Measurements from ENCODE around the gene SNX9.
"Not testable (repeated sequence)": the region's sequence is repeated elsewhere in the genome, so short reads cannot be mapped to it uniquely, and the experiment has no call there.

SNX9 gene

DNA sequence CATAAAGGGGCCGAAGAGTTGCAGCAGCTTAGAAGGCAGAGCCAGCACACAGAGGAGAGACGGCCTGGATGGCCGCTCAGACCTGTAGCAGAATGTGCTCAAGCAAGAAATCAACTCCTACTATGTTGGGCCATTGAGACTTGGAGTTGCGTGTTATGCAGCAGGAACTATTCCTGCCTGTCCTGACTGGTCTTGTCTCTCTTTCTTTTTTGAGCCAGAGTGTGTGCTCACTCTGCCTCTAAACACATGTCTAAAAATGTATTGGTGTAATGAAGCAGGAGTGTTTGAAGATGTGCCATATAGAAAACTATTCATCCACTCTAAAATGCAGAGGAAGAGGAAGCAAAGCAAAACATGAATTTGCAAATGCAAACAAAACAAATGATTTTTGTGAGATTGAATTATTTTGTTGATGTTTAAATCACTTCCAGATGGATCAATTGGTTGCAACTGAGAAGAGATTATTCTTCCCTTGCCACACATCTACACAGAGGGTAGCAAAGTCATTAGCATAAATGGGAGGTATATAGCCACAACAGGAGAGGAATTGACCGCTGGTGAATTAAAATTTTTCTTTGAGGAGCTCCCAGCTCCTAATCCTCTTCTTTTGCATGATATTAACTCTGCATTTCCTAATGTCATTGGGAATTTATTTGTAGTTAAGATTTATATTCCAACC, 138.2 kb downstream of the SNX9 start:
- DNase-seq = no peak

DNA sequence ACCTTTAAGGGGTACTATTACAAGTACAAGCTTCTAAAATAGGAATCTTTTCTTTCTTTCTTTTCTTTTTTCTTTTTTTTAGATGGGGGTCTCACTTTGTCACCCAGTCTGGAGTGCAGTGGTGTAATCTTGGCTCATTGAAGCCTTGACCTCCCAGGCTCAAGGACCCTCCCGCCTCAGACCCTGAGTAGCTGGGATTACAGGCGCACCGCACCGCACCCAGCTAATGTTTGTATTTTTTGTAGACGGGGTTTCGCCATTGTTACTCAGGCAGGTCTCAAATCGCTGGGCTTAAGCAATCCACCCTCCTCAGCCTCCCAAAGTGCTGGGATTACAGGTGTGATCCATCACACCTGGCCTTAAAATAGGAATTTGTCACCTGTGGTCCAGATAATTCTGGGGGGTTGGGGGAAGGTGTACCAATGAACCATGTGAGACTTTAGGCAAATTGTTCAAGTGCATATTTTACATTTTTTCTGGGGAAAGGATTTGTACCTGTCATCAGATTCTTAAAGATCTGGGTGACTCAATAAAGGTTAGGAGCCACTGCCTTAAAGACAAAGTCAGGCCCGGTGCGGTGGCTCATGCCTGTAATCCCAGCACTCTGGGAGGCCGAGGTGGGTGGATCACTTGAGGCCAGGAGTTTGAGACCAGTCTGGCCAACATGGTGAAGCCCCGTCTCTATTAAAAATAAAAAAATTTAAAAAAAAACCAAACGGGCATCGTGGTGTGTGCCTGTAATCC, 139.0 kb downstream of the SNX9 start:
- no peak for DNase-seq

DNA sequence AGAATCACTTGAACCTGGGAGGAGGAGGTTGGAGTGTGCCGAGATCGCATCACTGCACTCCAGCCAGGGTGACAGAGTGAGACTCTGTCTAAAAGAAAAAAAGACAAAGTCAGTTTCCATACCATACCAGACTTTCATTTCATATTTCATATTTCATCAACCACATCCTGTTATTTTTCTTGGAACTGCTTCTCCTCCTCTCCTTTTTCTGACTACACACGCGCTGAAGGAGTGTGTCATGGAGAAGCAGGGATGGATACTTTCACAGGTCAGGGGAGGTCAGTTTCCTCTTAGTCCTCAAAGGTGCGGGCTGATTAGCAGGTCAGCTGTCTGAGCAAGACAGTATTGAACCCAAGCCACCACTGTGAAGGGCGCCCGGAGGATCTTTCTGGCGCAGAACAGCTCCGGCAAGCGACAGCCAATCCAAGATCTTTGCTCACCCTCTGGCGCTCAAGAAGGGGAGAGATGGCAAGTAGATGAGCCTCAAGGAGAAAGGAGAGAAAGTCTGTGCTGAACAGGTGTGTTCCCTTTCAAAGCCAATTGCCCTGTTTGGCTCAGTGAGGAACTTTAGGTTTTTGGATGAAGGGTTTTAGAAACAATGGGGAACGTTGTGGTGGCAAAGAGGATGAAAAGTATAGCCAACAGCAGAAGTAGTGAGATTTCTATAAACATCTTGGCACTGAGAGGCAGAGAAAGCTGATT, 139.7 kb downstream of the SNX9 start:
- no peak for DNase-seq

DNA sequence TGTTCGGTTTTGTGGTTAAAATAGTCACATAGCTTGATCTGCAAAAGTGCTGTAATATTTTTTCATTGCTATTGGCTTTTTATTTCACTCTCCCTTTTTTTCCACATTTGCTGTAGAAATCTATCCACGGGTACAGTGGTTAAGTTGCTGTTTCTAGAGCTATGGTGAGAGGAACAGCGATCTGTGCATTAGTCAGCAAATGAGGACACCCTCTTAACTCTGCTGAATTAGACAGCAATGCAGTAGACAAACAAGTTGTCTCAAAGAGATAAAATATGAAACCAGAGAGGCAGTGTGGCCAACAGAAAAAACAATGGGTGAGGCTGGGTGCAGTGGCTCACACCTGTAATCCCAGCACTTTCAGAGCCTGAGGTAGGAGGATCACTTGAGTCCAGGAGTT, 141.1 kb downstream of the SNX9 start:
- no peak for DNase-seq

DNA sequence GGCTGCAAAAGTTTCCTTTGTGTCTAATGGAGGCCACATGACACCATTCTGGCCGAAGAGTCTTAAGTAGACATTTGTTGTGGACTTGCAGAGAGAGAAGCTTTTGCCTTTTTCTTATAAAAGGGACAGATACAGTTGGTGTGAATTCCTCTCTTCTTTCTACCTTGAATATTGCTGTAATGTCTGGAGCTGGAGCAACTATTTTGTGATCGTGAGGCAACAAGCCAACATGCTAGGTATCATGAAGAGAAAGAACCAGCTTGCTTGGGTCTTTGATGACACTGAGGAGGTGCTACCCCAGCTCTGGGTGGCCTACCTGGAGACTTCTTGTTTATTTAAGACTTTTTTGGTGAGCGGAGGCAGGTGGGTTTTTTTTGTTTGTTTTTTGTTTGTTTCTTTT, 142.3 kb downstream of the SNX9 start:
- DNase-seq = no peak

GRCh38 chr6:157966589-157966977, 143.5 kb downstream of the SNX9 start:
- no peak for DNase-seq

- DNase-seq = no peak
Measured at GRCh38 chr6:157967020-157967419, 144.0 kb downstream of the SNX9 start.

GRCh38 chr6:157967486-157967885, 144.4 kb downstream of the SNX9 start:
- DNase-seq = no peak

GRCh38 chr6:157972177-157972576, 149.1 kb downstream of the SNX9 start:
- not testable (repeated sequence) for DNase-seq

DNA sequence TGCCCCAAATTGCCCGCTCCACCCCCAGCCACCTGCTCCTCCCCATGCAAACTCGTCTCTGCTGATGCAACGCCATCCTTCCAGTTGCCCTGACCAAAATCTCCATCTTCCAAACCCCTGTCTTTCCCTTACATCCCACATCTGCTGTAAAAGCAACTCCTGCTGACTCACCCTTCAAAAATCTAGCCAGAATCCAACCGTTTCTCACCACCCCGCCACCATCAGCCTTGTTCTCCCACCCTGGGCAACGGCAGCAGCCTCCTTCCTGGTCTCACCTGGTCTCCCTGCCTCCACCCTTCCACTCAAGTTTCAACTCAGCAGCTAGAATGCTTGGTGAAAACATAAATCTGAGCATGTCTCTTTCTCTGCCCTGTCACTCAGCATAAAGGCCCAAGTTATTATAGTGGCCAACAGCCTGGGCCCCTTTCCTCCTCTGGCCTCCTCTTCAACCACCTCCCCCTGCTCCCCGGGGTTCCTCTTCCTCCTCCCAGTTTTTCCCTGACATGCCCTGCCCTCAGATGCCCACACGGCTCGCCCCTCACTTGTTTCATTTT, 151.4 kb downstream of the SNX9 start:
- DNase-seq = no peak

DNA sequence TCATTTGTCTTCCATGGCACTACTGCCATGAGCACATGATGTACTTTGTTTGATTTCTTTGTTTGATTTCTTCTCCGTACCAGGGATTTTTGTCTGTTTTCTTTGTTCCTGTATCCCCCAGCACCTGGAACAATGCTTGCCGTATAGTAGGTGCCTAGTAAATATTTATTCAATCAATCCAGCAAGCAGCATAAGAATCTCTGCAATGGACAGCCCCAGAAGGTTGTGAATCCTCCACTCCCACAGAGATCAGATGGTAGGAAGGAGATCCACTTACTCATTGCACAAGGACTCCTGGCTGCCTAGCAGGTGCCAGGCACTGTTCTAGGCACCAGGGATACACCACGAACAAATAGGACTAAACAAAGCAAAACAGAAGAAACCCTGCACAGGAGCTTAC, 151.9 kb downstream of the SNX9 start:
- no peak for DNase-seq

GRCh38 chr6:157975456-157975855, 152.4 kb downstream of the SNX9 start:
- DNase-seq = no peak

DNA sequence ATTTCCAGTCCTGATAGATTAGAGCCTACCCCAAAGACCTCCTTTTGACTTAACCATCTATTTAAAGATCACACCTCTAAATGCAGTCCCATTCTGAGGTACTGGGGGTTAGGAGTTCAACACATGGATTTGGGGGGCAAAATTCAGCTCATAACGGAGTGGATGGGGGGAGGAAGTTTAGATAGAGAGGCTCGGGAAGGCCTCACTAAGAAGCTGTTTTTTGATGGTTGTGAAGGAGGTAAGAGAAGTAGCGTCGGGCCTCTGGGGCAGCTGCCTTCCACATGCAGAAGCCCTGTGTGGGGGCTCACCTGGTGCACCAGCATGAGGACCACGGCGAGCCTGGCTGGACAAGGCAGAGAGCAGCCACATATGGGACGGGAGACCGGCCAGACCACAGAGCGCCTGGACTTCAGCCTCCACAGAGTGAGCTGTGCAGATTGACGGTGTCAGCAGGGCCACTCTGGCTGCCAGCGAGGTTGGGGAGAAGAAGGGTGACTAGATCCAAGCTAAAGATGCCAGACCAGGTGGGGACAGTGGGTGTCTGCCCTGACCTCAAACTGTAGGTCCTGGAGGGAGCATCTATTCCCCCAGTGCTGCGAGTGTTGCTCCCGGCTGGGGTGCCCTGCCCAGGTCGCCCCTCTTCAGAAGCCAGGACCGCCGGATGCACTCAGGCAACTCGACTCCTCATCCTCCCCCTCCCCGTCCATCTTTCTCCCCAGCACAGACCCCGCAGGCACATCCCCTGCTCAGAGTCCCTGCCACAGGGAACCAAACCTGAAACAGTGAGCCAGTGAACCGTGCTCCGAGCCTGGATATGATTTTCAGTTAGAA, 153.5 kb downstream of the SNX9 start:
- DNase-seq = no peak

DNA sequence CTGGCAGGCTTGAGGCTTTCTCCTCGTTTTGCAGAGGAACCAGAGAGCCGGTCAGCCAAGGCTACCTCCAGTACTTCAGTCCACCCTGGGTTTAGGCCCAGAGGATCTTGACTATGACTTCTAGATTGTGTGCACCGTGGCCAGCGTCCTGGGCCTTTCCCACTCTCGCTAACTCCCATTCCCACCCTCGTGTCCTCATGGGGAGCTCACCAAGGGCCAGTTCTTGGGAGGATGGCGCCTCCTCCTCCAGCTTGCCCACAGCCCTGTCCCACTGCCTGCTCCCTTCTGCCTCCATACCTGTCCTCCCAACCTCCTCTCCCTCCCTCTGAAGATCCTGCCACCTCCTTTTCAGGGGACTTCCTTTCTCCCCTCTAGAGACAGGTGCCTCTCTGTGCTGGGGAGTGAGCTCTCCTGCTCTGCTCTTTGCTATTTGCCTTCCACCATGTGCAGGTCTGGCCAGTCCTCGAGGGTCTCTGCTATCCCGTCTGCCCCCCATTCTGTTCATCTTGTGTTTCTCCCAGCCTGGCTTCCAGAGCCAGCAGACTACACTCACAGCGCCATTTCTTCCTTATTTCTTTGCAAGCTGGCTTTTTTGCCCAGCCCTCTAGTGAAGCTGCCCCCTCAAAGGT, 154.2 kb downstream of the SNX9 start:
- no peak for DNase-seq

DNA sequence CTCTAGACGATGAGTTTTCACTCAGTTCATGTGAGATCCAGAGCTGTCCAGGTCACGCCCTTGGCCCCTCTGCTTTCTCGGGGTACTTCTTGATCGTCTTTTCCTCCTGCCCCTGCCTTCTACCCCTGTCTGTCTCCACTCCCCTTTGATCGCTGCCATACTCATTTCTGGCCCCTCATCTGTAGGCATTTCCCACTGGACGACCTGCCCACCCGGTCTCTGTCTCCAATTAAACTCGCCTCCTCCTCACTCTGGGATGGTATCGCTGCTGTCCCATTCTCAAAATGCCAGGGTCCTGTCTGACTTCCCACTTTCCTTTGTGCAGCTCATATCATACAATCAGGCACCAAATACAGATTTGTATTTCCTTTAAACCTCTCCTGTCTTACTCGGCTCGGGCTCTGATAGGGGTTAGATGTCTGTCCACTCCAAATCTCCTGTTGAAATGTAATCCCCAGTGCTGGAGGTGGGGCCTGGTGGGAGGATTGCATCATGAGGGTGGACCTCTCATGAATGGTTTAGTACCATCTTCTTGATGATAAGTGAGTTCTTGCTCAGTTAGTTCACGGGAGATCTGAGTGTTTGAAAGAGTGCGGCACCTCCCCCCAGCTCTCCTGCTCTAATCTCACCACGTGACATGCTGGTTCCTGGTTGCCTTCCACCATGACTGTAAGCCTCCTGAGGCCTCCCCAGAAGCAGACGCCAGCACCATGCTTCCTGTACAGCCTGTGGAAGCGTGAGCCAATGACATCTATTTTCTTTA, 155.2 kb downstream of the SNX9 start:
- DNase-seq = no peak

DNA sequence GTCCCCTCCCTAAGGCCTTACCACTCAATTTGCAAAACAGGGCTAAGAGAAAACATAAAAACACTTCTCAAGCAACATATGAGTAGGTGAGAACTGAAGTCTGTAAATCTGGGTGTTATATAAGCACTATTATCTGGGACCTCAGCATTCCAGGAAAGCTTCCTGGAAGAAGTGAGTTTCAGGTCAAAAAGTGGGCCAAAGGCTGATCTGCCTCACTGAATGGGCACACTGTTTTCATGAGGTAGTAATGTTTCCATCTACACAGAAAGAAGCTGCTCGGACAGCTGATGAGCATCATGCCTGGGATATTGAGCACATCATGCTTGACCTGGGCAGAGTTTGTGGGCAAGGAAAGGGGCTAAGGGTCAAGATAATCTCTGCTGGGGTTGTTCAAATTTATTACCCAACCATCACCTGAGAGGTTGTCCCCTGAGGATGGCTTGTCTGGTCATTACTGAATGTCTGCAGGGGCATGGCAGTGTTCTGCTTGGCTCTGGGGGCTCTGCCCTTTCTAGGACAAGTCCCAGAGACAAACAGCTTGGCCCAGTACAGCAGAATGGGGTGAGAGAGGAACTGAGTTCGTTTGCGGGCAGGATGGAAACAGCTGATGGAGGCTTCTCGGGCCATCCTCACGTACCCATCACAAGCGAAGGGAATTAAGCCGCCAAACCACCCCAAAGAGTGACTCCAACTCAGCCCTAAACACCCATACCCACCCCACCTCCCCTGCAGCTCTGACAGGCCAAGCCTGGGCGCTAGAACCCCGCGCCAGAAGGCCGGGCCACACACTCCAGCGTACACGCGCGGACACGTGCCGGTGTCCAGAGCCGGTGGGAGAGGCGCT, 157.5 kb downstream of the SNX9 start:
- DNase-seq = no peak

DNA sequence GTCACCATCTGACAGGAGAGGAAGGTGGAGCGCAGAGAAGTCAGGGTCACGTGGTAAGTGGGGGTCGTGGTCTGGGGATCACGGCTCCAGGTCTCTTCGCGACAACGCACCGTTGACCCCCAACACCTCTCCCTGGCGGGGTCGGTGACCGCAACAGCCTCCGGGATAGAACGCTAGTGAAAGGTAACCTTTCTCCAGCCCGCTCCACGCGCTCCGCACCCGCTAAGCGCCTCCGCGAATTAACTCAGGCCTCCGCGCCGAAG, 158.0 kb downstream of the SNX9 start:
- no peak for DNase-seq

- DNase-seq = peak; percentile 94
Measured at GRCh38 chr6:157981395-157982101, 158.5 kb downstream of the SNX9 start, which contains the start of gene SYNJ2. TSS of gene SYNJ2 (plus strand) at chr6:157981863. CDS start at chr6:157981962, 99 bp downstream.

DNA sequence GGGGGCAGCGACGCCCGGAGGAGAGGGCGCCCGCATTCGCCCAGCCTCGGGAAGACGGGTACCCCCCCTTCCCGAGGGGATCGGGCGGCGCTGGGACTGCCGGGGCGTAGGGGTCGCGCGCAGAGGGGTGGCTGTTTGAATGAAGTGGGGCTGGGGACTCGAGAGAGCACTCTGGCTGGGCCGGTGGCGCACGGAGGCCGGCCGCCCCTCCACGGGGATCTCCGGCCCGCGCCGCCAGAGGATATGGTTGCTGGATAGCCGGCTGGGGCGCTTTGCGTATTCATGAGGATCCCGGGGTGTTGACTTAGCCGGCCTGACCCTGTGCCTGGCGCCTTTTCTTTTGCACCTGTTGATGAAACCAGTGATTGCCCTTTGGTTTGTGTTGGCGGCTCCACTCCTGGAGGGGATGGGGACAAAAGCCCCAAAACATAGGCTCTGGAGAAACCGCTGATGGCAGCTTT, 159.1 kb downstream of the SNX9 start:
- peak; percentile 76 for DNase-seq
